ENCODE measurements around the gene UBXN10.

UBXN10 gene

GRCh38 chr1:20198918-20199317, 13.0 kb downstream of the UBXN10 start:
- Histone ChIP-seq H3K36me3 (ENCODE audit: insufficient read depth, low read length) (no peaks in the 10 kb centered on the region), H3K9me3 (ENCODE audit: low read depth, low read length) (no peaks in the 10 kb centered on the region), H3K9ac (ENCODE audit: insufficient read length) (no peak overlapping the region), H3K4me3 (no peak overlapping the region), H3K27ac (no peak overlapping the region)
- TF ChIP-seq FOXP2 (optimal IDR thresholded peaks at IDR 0.05; ENCODE audit: control extremely low read depth, extremely low read length, insufficient read depth) (no peak), EZH2 (IDR thresholded peaks at IDR 0.05) (no peak), POLR2AphosphoS5 (IDR thresholded peaks at IDR 0.05; ENCODE audit: borderline replicate concordance, low read depth, low read length) (no peak)
- no peak for DNase-seq (ENCODE audit: low read depth, low spot score)

GRCh38 chr1:20199403-20199802, 13.5 kb downstream of the UBXN10 start:
- Histone ChIP-seq H3K9me3 (ENCODE audit: low read depth, low read length) (no peaks in the 10 kb centered on the region), H3K4me3 (no peak overlapping the region), H3K27ac (no peak overlapping the region), H3K36me3 (ENCODE audit: insufficient read depth, low read length) (no peaks in the 10 kb centered on the region), H3K9ac (ENCODE audit: insufficient read length) (no peak overlapping the region)
- no peak for DNase-seq (ENCODE audit: low read depth, low spot score)
- no peak for TF ChIP-seq EZH2 (IDR thresholded peaks at IDR 0.05)
- TF ChIP-seq FOXP2 (optimal IDR thresholded peaks at IDR 0.05; ENCODE audit: control extremely low read depth, extremely low read length, insufficient read depth) = no peak
- TF ChIP-seq POLR2AphosphoS5 (IDR thresholded peaks at IDR 0.05; ENCODE audit: borderline replicate concordance, low read depth, low read length) = no peak

- TF ChIP-seq FOXP2 (optimal IDR thresholded peaks at IDR 0.05; ENCODE audit: control extremely low read depth, extremely low read length, insufficient read depth) = no peak
- no peak for TF ChIP-seq POLR2AphosphoS5 (IDR thresholded peaks at IDR 0.05; ENCODE audit: borderline replicate concordance, low read depth, low read length)
- TF ChIP-seq EZH2 (IDR thresholded peaks at IDR 0.05) = no peak
- DNase-seq (ENCODE audit: low read depth, low spot score) = no peak
- Histone ChIP-seq H3K9ac (ENCODE audit: insufficient read length) (no peak overlapping the region), H3K9me3 (ENCODE audit: low read depth, low read length) (no peaks in the 10 kb centered on the region), H3K27ac (no peak overlapping the region), H3K36me3 (ENCODE audit: insufficient read depth, low read length) (no peaks in the 10 kb centered on the region), H3K4me3 (no peak overlapping the region)
Observed at GRCh38 chr1:20199840-20200239, 13.9 kb downstream of the UBXN10 start.

- DNase-seq (ENCODE audit: low read depth, low spot score) = no peak
- TF ChIP-seq FOXP2 (optimal IDR thresholded peaks at IDR 0.05; ENCODE audit: control extremely low read depth, extremely low read length, insufficient read depth) (no peak), POLR2AphosphoS5 (IDR thresholded peaks at IDR 0.05; ENCODE audit: borderline replicate concordance, low read depth, low read length) (no peak), EZH2 (IDR thresholded peaks at IDR 0.05) (no peak)
- H3K9me3 ChIP-seq (ENCODE audit: low read depth, low read length) = no peaks in the 10 kb centered on the region
- no peak overlapping the region for H3K4me3 ChIP-seq
- H3K36me3 ChIP-seq (ENCODE audit: insufficient read depth, low read length) = no peaks in the 10 kb centered on the region
- H3K27ac ChIP-seq = no peak overlapping the region
- H3K9ac ChIP-seq (ENCODE audit: insufficient read length) = no peak overlapping the region
Observed at GRCh38 chr1:20200966-20201365, 15.1 kb downstream of the UBXN10 start.

GRCh38 chr1:20202166-20202565, 16.3 kb downstream of the UBXN10 start:
- no peak for TF ChIP-seq EZH2 (IDR thresholded peaks at IDR 0.05)
- no peak for TF ChIP-seq POLR2AphosphoS5 (IDR thresholded peaks at IDR 0.05; ENCODE audit: borderline replicate concordance, low read depth, low read length)
- no peak for TF ChIP-seq FOXP2 (optimal IDR thresholded peaks at IDR 0.05; ENCODE audit: control extremely low read depth, extremely low read length, insufficient read depth)
- no peak for DNase-seq (ENCODE audit: low read depth, low spot score)
- Histone ChIP-seq H3K36me3 (ENCODE audit: insufficient read depth, low read length) (no peaks in the 10 kb centered on the region), H3K9ac (ENCODE audit: insufficient read length) (no peak overlapping the region), H3K4me3 (no peak overlapping the region), H3K9me3 (ENCODE audit: low read depth, low read length) (no peaks in the 10 kb centered on the region), H3K27ac (no peak overlapping the region)

- H3K4me3 ChIP-seq = no peak overlapping the region
- TF ChIP-seq FOXP2 (optimal IDR thresholded peaks at IDR 0.05; ENCODE audit: control extremely low read depth, extremely low read length, insufficient read depth) (no peak), POLR2AphosphoS5 (IDR thresholded peaks at IDR 0.05; ENCODE audit: borderline replicate concordance, low read depth, low read length) (no peak), EZH2 (IDR thresholded peaks at IDR 0.05) (no peak)
- no peak overlapping the region for H3K9ac ChIP-seq (ENCODE audit: insufficient read length)
- no peaks in the 10 kb centered on the region for H3K36me3 ChIP-seq (ENCODE audit: insufficient read depth, low read length)
- no peak overlapping the region for H3K27ac ChIP-seq
- H3K9me3 ChIP-seq (ENCODE audit: low read depth, low read length) = no peaks in the 10 kb centered on the region
- no peak for DNase-seq (ENCODE audit: low read depth, low spot score)
Observed at GRCh38 chr1:20207546-20207945, 21.6 kb downstream of the UBXN10 start.

GRCh38 chr1:20209471-20209870, 23.6 kb downstream of the UBXN10 start:
- H3K9me3 ChIP-seq (ENCODE audit: low read depth, low read length) = no peaks in the 10 kb centered on the region
- TF ChIP-seq FOXP2 (optimal IDR thresholded peaks at IDR 0.05; ENCODE audit: control extremely low read depth, extremely low read length, insufficient read depth) (no peak), EZH2 (IDR thresholded peaks at IDR 0.05) (no peak), POLR2AphosphoS5 (IDR thresholded peaks at IDR 0.05; ENCODE audit: borderline replicate concordance, low read depth, low read length) (no peak)
- no peaks in the 10 kb centered on the region for H3K36me3 ChIP-seq (ENCODE audit: insufficient read depth, low read length)
- no peak overlapping the region for H3K9ac ChIP-seq (ENCODE audit: insufficient read length)
- DNase-seq (ENCODE audit: low read depth, low spot score) = no peak
- H3K27ac ChIP-seq = no peak overlapping the region
- no peak overlapping the region for H3K4me3 ChIP-seq

- Histone ChIP-seq H3K9me3 (ENCODE audit: low read depth, low read length) (no peaks in the 10 kb centered on the region), H3K36me3 (ENCODE audit: insufficient read depth, low read length) (no peaks in the 10 kb centered on the region), H3K4me3 (no peak overlapping the region), H3K27ac (no peak overlapping the region), H3K9ac (ENCODE audit: insufficient read length) (no peak overlapping the region)
- TF ChIP-seq FOXP2 (optimal IDR thresholded peaks at IDR 0.05; ENCODE audit: control extremely low read depth, extremely low read length, insufficient read depth) (no peak), POLR2AphosphoS5 (IDR thresholded peaks at IDR 0.05; ENCODE audit: borderline replicate concordance, low read depth, low read length) (no peak), EZH2 (IDR thresholded peaks at IDR 0.05) (no peak)
- DNase-seq (ENCODE audit: low read depth, low spot score) = no peak
Observed at GRCh38 chr1:20210736-20211460, 25.0 kb downstream of the UBXN10 start.

- Histone ChIP-seq H3K27ac (no peak overlapping the region), H3K9ac (ENCODE audit: insufficient read length) (no peak overlapping the region), H3K9me3 (ENCODE audit: low read depth, low read length) (no peaks in the 10 kb centered on the region), H3K36me3 (ENCODE audit: insufficient read depth, low read length) (no peaks in the 10 kb centered on the region), H3K4me3 (no peak overlapping the region)
- DNase-seq (ENCODE audit: low read depth, low spot score) = no peak
- TF ChIP-seq FOXP2 (optimal IDR thresholded peaks at IDR 0.05; ENCODE audit: control extremely low read depth, extremely low read length, insufficient read depth) = no peak
Observed at GRCh38 chr1:20211511-20211931, 25.6 kb downstream of the UBXN10 start.

Measured in SK-N-MC (cell line).